GM19238 (cell line): ENCODE results near the gene STAU1.
"Not testable (repeated sequence)": the region's sequence is repeated elsewhere in the genome, so short reads cannot be mapped to it uniquely, and the experiment has no call there.

Experiments
- DNase-seq: peaks from one replicate; pipeline ENCODE4 v3.0.0; 2011; ENCODE audit warnings: low spot score; ENCODE audit not compliant: insufficient read length

Gene STAU1

DNA sequence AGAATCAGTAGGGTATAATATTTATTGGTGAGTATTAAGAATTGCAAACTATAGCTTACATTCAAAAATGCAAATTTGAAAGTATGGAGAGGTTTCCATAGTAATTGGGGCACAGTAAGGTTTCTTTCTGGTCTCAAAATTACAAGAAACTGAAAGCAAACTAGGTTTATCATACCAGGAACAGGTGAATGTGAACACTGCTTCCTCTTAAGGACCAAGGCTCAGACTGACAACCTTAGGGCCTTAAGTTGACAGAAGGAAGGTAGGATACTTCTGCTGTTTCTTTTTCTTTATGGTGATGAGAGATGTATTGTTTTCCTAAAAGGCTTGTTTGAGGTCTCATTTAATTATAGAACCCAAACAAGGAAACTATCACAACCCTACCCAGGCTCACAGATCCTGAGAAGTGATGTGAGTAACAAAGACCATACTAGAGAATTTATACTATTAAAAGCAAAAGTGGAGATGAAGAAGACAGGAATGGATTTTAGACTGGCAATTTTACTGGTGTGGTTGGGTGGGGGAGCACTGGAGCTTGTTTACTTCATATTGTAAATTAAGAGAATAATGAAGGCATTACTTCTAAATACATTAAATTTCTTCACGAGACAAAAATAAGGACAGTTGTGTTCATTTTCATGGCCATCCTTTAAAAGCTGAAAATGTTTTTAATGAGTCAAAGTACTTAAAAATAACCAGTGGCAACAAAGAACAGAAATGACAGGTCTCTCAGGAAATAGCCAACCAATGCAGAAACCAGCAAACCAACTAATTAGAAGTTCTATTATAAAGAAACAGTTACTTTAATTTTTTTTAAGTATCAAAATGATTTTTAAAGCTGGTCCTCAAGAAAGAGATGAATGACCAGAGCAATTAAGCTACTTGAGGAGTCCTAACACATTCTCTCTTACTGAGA, 21.3 kb downstream of the STAU1 start:
- peak; percentile 29 for DNase-seq

DNA sequence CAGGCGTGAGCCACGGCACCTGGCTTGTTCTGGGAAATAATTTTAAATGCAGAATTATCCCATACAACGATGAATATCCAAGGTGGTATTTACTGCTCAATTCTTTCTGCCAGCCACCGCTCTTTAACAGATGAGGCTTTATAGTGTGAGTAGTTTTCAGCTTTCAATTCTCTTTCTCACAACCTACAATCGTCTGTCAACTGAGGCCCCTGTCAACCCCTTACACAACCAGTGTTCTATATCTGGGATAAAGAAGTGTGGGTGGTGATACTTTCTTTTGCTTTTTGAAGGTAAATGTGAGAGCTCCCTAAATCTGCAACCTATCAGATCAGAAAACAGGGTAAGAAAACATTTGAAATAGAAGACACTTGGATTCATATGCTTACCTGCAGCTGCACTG, 22.5 kb downstream of the STAU1 start:
- no peak for DNase-seq

DNA sequence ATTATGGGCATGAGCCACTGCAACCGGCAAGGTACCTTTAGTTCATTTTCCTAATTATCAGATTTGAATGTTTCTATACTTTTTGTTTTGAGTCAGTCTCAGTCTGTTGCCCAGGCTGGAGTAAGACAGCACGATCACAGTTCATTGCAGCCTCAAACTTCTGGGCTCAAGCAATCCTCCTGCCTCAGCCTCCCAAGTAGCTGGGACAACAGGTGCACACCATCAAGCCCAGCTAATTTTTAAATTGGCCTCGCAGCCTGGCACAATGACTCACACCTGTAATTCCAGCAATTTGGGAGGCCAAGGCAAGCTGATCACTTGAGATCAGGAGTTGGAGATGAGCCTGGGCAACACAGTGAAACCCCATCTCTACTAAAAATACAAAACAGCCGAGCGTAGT, 24.4 kb downstream of the STAU1 start:
- DNase-seq = no peak

DNA sequence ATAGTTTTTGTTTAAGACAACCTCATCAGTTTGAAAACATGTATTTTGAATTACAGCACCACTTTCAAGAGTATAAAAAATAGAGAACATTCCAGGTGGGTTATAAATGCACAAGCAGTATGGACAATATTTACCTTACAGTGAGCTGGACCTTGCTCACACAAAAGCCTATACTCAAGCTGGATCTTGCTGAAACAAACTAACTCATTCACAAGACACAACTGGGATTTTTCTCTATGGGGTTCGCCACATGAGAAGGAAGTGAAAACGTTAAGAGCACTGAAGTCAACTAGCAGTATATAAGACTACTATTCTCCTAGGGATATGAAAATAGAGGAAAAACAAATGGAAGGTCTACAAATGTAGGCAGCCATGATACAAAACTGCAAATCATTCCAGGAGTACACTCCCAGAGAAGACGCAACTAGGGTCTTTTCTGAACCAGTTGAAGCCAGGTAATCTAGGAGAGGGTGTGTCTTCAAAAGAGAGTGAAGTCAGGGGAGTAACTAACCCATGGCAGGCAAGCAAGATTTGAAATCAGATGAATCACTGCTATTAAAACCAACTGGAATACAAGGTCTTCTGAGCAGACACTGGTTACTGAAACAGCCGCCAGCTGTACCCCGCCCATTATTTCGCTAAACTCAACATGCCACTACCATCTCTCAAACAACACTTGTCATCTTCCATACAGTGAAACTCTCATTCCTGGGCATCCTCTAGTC, 26.5 kb downstream of the STAU1 start:
- DNase-seq = no peak

DNA sequence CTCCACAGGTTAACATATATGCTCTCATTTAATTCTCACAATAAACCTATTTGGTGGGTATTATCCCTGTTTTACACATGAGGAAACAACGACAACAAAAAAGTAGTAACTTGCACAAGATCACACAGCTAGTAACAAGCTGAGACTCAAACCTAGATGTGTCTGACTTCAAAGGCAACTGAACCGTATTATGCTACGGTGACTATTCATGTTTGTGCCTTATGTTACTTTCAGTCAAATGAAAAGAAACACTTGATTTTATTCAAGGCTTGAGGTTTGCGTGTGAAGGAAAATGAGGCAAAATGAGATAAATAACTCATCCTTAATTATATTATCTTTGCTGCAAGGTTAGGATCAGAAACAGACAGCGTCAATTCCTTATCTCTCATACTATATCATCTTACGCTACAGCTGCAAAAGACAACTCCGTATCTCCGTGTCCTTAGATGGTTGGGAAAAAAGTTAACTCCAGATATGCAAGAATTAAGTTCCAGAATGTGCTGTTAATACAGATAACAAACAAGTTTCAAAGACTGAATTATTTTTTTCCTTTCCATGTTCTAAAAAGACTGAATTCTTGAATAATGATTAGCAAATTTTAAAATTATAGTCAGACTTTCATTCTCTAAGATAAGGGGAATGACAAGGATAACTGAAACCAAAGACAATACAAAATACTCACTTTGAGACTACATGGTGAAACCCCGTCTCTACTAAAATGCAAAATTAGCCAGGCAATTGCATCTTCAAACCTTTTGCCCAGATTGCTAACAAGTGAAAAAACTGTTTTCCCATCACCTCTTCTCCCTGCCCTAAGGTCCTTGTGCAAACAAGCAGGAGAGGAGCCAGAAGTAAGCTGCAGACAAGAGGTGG, 27.8 kb downstream of the STAU1 start:
- DNase-seq = no peak

DNA sequence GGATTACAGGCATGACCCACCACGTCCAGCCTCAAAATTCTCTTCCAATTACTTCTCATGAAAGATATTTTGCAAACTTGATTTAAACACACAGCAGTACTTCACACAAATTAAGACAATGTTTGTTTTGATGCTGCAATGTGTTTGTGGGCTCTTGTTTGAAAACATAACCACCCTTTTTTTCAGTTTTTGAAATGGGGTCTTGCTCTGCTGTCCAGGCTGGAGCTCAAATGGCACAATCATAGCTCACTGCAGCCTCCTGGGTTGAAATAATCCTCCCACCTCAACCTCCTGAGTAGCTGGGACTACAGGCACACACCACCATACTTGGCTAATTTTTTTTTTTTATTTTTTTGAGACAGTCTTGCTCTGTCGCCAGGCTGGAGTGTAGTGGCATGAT, 31.0 kb downstream of the STAU1 start:
- DNase-seq = no peak

DNA sequence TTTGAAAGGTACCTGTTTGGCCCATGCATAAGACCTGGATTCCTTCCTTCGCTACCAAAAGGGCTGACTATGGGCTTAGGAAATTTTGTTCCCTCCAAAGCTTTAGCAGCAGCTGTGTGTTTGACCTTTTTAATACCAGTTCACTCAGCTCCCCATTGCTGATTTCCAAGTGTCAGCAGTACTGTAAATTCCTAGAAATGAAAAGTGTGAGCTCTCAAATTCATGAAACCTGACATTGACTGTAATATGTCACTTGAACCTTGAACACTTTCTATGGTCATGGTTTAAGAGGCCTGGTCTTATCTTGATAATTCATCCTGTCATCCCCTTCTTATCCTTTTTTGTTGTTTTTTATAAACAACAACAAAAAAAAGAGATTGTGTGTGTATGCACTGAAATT, 31.7 kb downstream of the STAU1 start:
- DNase-seq = no peak

DNA sequence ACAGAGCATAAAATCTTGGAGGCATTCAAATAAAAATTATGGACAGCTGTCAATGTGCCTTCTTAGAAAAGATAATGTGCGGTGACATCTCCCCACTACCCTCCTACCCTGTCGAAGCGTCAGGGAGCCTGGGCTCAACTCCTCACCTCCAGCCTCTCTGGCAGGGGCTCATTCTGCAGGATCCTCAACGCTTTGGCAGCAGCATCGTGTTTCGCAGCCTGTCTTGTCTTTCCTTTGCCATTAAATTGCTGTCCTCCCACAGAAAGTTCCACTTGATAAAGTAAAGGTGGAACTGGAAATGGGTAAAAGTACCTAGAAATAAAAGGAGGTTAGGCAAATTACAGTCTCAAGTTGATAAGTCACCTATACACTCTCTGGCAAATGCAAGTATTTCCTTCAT, 36.7 kb downstream of the STAU1 start:
- no peak for DNase-seq

DNA sequence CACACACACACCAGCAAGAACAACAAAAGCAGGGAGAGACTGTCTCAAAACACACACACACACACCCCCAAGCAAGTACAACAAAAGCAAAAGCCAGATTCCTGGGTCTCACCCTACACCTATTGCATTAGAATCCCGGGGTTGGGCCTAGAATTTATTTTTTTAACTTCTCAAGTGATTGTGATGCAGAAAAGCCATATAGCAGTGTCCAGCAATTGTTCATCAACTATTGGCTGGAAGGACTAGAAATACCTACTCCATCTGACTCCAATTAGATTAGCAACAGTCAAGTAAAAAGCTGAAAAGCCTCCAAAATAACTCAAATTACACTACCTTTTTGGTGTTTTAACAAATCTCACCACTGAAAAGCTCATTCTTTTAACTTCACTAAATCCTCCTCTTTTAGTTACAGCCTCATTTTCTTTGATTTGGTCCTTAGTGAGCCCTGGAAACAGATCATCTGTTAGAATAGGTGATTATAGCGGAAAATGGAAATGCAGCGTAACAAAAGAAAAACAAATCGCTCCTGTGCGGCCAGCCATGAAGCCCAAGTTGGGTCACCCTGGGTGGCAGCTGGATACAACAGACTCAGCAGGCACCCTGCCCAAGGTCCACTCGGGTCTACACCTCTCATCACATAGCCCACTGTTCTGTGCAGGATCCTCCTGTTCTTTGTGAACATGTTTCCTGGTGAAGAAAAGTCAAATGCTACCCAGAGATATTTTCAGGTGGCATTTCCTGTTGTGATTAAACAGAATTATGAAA, 38.7 kb downstream of the STAU1 start:
- DNase-seq = no peak

DNA sequence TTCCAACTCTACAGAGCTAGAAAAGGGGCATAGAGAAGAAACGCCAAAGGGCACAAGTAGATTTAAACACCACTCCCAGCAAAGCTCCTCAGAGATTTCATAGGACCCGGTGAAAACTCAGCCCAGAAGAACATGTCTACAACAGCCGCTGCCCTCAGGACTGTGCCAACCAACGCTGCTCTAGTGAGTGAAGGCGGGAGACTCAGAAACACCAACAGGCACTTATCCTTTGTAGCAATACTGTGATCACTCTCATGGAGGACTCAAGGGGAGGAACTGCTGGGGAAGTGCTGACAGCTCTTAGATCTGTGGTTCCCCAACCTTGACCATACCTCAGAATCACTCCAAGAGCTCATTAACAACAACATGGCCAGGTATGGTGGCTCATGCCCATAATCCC, 39.5 kb downstream of the STAU1 start:
- no peak for DNase-seq

DNA sequence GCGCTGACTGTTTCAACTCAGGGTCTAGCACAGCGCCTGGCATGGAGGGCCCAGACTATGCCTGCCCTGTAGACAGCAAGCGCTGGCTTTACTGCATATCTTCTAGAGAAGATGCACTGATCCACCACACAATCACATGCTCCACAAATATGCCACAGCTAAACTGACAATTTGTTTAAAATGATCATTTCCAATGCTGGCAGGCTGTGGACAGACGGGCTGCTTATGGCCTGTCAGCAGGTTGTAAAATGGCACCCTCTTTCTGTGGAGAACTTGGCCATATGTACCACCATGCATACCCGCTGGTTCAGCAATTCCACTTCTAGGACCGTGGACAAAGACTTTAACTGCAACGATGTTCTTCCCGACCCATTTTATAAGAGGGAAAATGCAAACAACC, 40.8 kb downstream of the STAU1 start:
- no peak for DNase-seq

DNA sequence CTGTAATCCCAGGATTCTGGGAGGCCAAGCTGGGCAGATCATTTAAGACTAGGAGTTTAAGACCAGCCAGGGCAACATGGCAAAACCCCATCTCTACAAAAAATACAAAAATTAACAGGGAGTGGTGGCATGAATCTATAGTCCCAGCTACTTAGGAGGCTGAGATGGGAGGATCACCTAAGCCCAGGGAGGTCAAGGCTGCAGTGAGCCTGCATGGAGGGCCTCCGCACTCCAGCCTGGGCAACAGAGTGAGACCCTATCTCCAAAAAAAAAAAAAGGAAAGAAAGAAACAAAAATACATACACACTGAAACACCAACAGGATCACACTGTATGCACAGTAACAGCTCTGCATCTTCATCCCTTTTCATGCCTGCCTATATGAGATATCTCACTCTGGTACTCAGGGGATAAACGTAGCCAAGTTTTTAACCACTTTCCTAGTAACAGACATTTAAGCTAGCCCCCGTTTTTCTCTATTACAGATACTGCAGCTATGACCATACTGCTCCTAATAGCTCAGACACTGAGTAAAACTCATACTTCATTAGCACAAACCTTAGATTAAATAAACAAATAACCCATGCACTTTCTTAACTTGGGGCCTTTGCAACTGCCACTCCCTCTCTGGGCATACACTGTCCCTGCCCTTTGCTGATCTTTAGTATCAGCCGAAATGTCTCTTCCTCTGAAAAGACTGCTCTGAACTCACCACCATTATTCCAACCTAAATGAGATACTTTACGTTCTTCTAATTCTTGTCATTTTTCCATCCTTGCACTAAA, 41.5 kb downstream of the STAU1 start:
- DNase-seq = no peak

DNA sequence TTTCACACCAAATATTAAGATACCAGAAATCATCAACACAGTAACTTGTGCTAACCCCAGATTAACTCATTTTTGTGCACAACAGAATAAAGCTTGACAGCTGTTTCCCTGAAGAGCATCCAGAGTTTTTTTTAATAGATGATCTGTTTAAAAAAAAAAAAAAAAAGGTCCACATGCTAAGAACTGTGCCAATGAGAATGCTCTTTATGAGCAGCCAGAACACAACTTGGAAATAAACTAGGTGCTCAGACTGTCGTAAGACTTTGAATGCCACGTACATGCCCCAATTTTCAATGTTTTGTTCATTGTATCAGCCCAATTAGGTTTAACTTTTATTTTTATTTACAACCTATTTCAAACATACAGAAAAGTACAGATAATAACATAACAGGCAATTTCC, 47.3 kb downstream of the STAU1 start:
- DNase-seq = no peak

DNA sequence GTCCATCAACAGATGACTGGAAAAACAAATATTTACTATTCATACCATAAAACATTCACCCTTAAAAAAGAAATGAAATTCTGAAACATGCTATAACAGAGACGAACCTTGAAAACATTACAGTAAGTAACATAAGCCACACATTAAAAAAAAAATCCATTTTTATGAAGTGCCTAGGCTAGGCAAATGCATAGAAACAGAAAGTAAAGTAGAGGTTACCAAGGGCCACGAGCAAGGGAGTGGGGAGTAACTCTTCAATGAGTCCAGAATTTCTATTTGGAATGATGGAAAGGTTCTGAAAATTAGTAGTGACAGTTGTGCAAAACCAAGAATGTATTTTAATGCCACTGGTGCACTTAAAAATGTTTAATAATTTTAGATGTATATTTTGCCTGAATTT, 47.7 kb downstream of the STAU1 start:
- DNase-seq = no peak

DNA sequence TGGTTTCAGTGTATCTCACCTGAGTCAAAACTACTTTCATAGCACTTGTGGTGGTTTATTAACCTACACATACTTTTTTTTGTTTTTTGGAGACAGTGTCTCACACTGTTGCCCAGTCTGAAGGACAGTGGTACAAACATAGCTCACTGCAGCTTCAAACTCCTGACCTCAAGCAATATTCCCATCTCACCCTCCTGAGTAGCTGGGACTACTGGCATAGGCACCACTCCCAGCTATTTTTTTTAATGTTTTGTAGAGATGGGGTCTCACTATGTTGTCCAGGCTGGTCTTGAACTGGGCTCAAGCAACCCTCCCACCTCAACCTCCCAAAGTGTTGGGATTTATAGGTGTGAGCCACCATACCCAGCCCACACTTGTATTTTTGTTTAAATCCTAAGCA, 49.7 kb downstream of the STAU1 start:
- no peak for DNase-seq

DNA sequence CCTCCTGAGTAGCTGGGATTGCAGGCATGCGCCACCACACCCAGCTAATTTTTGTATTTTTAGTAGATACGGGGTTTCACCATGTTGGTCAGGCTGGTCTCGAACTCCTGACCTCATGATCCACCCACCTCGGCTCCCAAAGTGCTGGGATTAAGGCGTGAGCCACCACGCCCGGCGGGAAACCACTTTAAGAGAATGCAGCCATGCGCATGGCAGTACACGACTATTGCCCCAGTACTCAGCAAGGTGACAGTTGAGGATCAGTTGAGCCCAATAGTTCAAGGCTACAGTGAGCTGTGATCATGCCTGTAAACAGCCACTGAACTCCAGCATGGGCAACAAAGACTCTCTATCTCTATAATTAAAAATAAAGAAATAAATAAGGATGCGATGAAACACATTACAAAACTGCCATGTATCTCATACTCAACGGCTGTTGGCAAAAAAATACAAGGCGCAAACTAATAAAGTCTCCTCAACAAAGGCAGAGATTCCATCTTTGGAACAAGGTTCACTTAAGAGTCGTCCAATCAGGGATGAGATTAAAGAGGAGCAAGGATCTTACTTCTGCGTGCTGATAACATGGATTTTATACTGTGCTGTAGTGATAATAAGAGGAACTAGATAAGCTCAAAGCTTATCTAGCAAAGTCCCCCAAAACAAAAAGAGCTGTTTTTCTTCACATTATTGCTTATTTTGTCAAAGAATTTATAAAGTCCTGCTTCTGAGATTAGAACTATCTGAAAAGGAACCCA, 51.1 kb downstream of the STAU1 start:
- no peak for DNase-seq

DNA sequence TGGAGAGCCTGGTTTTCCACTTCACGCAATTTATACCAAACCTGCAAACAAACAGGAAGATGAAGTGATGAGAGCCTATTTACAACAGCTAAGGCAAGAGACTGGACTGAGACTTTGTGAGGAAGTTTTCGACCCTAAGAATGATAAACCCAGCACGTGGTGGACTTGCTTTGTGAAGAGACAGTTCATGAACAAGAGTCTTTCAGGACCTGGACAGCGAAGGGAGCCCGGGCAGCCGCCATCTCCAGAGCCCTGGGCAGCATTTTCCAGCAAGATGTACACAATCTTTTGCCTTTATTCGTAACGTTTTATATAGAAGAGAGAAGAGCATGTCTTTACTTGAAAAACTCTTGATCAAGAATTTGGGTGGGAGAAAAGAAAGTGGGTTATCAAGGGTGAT, 53.3 kb downstream of the STAU1 start:
- not testable (repeated sequence) for DNase-seq

DNA sequence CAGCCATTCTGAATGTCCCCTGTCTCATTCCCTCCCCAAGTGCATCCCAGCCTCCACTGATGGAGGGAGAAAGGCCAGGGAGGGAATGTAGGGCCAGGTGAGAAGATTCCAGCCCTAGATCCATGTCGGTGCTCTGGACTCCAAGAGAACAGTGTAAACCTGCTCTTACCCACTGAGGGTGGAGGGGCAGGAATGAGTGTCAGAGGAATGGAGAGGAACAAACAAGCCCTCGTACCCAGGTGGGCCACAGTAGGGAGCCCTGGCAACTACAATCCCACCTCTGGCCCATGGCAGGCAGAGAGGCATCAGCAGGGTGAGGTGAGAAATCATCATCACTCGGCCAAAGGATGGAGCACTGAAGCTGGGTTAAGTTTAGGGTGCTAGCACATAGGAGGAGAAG, 54.6 kb downstream of the STAU1 start:
- DNase-seq = no peak

DNA sequence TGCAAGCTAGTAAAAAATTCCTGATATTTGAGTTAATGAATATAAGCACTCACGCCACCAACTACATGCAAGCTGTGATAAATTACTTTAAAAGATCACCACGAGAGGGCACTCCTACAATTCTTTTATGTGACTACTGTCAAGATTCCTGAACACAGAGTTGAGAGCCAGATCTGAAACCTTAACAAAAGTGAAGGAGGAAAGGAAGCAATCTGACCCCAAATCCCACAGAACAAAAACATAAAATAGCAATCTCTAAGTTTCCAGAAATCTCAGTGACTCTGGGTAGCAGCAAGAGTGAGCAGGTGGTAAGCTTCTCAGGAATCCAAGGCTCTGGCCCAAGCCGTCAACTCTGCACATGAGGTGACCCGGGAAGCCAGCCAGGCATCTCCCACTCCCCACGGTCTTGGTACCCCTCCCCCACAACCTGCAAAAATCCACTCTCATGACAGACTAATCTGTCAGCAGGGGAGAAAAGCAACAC, 55.1 kb downstream of the STAU1 start:
- no peak for DNase-seq
